ENCODE results near the gene NIFK.
A peak's percentile ranks its signal among the peaks of the same experiment; 100 is the strongest.
"Not testable (repeated sequence)": the region's sequence is repeated elsewhere in the genome, so short reads cannot be mapped to it uniquely, and the experiment has no call there.

NIFK gene

DNA sequence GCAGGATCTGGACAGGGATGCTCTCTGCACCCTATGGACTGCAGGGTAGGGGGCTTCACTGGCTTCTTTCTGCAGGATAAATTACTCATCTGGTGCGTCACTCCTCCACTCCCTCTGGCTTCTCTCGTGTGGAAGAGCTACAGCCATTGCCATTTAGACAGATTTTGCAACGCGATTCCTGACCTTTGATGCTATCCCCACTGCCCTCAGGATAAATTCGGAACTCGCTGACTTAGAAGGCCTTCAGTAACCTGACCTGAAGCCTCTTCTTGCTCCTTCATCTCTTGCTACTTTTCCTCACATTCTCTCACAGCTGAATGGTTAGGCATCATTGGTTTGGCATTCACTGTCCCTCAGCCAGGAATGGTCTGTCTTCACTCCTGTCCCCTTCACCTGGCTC is 5.3 kb downstream of the NIFK start:
- no peak for DNase-seq

DNA sequence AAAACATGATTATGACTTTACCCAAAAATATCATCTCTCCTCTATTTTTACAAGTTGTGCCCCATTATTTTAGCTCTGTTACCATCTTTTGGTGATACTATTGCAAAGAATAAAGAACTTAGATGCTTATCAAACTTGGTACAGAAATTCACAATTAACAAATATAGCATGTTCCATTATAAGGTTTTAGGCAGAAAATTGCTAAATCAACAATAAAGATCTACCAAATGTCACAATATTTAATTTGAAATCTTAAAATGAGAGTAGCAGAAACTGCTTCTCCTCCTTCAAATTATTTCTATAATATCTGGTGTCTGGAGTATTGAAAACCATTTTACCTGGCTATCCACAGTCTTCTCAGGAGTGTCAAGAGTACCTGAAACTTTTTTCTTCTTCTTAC is 8.7 kb downstream of the NIFK start:
- DNase-seq = no peak

GRCh38 chr2:121727332-121727731 is 9.3 kb downstream of the NIFK start:
- no peak for DNase-seq

DNA sequence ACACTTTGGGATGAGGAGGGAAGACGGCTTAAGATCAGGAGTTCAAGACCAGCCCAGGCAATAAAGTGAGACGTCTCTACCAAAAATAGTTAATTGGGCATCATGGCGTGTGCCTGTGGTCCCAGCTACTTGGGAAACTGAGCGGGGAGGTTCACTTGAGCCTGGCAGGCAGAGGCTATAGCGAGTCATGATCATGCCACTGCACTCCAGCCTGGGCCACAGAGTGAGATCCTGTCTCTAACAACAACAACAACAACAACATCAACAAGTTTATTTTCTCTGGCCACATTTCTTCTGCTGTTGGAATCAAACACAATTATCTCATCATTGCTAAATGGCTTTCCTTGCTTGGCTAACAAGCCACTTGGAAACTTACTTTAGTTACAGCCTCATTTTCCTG is 13.4 kb downstream of the NIFK start:
- DNase-seq = no peak

- no peak for DNase-seq
These were observed 14.2 kb downstream of the NIFK start for GRCh38 chr2:121722479-121722878.

DNA sequence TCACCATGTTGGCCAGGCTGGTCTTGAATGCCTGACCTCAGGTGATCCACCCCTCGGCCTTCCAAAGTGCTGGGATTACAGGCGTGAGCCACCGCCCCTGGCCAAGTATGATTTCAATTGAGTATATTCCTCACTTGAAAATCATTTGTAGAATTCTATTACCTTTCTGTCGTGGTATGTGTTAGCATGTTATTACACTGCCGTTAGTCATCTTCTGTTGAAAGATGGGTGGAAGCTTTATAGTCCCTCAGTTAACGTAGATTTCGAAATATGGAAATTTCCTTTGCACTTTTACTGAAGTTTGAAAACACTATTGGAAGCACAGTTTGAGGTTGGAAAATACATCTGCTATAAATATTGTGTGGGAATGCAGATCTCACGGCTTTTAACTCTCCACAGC is 14.7 kb downstream of the NIFK start:
- DNase-seq = no peak

GRCh38 chr2:121717529-121717928 is 19.1 kb downstream of the NIFK start:
- DNase-seq = no peak

DNA sequence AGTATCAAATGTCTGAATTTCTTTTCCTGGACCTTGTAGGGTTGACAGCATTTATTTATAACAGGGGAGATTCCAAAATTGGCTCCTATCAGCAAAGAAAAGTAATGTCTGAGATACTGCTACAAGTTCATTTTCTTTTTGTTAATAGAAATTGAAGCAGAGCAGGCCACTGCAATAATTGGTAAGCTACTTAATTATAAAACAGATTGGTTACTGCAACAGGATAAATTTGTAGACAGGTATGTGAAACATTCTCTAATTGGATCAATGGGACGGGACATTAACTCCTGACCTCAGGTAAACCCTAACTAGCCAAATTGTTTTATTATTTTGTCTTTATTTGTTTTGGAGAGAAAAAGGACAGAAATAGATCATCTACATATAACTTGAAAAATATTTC is 20.5 kb downstream of the NIFK start:
- no peak for DNase-seq

- not testable (repeated sequence) for DNase-seq
These were observed 25.2 kb downstream of the NIFK start for GRCh38 chr2:121711481-121711880.

DNA sequence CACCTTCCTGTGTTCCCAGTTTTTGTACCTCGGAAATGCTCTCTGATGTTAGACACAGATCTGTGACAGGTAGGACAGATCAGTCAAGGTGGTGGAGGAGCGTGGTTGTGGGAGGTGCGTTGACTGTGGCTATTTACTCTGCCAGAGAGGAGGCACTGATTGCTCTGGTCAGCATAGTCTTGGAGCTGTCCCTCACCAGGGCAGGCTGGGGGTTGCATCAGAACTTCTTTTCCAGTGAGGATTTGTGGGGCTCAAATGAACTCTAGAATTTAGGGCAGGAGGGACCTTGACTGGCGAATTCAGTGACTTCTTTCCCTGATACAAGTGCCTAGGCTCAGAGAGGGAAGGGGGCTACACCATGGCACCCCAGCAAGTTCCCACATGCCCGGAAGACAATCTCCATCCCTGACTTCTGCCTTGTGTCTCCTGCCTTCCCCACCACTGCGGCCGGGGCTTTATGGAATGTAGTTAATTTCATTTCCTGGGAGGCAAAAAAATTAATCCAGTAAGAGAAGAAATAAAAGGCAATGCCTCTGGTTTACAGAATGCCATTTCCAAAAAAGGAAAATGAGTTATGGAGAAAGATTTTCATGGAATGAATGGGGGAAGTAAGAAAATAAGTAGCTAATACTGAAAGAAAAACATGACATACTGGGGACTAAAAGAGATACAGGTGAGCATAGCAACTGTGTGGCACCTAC is 26.1 kb downstream of the NIFK start:
- DNase-seq = no peak

- no peak for DNase-seq
These were observed 26.8 kb downstream of the NIFK start for GRCh38 chr2:121709776-121710469.

- no peak for DNase-seq
These were observed 28.7 kb downstream of the NIFK start for GRCh38 chr2:121707920-121708361.

DNA sequence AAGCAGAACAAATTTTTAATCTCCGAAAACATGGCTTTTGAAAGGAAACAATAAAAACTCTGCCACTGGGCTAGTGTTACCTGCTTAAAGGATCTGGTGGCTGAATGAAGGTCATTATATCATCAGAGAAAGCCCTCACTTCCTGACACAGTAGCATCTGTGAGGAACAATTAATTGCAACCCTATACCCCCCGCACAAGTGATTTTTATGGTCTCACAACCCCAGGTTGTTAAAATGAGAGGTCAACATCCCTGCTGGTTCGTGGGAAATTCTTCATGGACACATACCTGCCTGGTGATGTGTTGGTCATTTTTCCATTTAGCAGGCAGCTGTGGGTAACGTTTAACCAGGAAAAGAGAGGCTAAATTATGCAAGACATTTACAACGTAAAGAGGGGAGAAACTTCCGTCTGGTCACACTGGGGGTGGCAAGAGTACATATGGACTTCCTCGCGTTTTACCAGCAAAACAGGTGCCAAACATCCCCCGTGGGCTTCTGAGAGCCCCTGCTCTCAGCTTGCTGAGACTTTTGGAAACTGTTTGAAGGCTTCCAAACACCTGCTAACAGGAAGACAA is 29.2 kb downstream of the NIFK start:
- no peak for DNase-seq

DNA sequence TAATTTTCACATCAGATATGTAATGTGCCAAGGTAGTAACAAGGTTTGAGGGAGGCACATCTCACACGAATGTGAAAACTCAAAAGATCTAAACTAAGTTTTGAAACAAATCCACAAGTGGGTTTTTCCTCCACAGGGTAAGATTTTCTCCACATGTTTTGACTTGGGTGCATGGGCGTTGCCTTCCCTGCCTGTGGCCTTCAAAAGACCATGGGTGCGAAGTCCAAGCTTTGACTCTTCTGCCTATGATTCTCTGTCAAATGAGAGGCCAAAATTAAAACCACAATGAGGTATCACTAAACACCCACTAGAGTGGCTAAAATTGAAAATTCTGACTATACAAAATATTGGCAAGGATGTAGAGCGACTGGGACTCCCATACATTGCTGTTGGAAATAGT is 30.7 kb downstream of the NIFK start:
- no peak for DNase-seq

DNA sequence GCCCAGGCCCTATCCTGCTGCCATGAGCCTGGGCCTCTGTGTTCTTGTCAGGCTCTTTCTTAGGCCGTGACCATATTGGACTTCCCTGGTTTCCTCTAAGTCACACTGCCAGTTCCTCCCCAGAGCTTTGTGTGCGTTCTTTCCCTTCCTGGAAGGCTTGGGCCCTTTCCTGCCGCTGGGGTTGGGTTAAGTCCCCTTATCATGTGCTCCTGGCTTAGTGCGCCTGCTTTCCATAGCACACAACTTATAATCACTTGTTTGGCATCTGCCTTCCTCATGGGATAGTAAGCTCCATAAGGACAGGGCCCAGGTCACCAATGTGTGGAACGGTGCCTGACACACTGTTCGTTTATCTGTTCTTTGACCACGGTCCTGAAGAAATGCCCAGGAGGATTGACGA is 31.3 kb downstream of the NIFK start:
- no peak for DNase-seq

DNA sequence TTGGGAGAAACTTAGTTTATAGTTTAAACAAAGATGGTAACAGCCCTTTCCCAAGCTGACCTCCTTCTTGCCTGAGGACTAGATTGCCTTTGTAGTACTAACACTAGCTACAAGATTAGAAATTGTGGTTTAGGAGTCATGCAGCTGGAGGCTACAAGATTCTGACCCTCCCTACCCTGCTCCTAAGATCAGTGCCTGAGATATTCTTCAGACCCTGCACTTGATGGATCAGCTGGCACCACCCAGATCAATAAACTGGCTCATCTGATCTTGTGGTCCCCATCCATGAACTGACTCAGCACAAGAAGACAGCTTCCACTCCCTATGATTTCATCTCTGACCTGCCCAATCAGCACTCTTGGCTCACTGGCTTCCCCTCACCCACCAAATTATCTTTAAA is 34.9 kb downstream of the NIFK start:
- not testable (repeated sequence) for DNase-seq

DNA sequence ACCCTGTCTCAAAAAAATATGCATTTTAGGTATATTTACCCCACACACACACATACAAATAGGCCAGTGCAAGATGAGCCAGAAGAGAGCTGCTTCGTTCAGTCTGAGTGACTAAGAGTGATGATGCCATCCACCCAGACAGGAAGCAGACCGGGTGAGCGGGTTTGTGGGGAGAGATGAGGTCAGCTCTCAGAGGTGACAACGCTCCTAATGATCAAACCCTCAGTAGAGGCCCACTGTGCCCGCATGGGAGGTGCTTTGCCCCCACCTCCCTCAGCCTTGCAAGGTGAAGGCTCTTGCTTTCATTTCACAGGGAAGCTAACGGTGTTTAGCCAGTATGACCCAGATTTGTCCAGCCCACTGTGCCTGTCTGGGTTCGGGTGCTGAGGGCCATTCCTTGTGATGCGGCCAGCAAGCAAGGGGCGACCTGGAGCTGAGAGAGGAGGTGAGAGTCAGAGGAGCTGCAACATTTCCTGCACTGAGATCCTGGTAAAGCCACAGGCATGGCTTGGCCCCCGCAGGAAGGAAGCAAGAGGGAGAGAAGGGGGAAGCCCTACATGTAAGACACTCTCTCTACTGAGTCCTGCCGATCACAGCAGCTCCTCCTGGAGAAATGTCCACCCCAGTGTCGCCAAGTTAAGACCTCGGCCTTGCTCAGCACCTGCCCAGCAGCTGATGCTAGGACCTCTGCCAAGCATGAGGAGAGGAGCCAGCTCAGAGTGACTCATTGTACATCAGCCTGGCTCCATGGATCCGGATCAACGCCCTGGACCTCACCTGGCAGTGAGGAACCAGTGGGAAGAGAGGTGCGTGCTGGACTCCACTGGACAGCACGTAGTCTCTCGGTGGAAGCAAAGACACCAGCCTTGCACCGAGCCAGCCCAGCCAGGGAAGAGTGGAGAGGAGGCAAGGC is 37.0 kb downstream of the NIFK start:
- DNase-seq = peak; percentile 88

DNA sequence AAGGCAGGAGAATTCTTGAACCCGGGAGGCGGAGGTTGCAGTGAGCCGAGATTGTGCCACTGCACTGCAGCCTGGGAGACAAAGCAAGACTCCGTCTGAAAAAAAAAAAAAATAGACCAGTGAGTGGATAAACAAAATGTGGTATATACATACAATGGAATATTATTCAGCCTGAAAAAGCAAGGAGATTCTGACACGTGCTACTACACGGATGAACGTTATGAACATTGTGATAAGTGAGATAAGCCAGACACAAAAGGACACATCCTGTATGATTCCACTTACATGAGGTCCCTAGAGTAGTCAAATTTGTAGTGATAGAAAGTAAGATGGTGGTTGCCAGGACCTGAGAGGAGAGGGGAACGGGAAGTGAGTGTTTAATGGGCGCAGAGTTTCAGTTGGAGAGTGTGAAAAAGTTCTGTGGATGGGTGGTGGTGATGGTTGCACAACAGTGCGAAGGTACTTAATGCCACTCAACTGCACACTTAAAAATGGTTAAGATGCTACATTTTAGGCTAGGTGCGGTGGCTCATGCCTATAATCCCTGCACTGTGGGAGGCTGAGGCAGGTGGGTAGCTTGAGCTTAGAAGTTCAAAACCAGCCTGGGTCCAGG is 38.3 kb downstream of the NIFK start:
- DNase-seq = no peak

- no peak for DNase-seq
These were observed 39.5 kb downstream of the NIFK start for GRCh38 chr2:121697108-121697631.

DNA sequence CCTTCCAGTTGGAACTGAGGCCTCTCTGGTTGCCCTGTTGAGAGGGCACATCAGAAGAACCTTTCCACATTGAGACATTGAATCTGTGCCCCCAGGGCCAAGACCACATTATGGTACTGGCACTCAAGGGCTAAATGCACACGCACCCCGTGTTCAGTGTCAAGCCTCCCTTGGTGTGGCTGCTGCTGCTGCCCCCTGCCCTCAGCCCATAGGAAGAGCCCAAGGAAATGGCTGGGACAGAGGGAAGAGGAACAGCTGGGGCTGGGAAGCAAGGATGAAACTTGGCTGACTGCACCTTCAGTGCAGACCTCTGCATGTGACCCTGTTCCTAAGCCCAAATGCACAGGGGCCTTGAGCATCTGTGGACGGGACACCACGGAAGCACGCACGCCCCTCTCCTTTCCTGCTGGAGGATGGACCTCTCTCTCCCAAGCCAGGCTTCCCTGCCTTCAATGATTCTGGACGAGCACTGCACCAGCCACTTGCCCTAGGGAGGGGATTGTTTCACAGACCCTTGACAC is 40.2 kb downstream of the NIFK start:
- DNase-seq = no peak

DNA sequence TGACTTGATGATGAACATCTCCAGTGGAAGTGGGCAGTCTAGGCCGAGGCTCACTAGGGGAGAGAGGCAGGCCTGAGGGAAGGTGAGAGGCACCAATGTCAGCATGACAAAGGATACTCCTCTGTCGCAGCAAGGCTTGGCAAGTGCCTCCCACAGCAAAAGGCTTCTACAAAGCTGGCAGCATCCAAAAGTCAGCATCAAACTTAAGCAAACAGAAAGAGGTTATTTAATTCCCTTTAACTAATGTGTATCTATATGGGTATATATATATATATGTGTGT is 41.6 kb downstream of the NIFK start:
- DNase-seq = no peak

DNA sequence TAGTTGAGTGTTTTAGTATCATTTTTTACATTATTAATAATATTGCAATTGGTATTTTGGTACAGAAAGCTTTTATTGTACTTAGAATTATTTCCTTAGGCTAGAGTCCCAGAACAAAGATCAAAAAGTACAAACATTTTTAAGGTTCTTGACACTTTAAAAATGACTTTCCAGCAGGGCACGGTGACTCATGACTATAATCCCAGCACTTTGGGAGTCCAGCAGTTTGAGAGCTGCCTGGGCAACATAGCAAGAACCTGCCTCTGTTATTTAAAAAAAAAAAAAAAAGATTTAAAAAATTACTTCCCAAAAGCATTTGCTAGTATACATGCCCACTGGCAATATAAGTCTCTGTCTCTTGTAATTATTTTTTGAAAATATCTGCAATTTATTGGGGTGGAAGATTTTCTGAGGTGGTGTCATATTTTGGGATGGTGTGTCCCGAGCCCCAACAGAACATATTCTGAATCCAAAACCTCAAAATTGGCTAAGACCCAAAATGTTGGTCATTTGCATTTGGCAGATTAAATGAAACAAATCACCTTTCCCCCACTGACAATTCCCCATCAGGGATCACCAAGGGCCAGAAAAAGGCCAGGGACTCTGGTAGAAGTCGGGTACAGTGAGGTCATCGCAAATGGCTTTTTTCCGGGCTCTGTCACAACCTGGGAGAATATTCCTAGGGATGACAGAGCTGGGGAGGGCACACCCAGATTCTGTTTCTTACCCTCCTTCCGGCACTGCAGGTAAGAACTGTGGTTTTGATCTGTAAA is 42.1 kb downstream of the NIFK start:
- DNase-seq = no peak
